NCI-H2171 treated with DMSO at 0.1 percent for 48 hours (cell line): ENCODE data around the gene IMP4.

Experiments
- DNase-seq: peaks from one replicate; lab custom pipeline; 2025; lab: John Stamatoyannopoulos, UW

Gene IMP4

DNA sequence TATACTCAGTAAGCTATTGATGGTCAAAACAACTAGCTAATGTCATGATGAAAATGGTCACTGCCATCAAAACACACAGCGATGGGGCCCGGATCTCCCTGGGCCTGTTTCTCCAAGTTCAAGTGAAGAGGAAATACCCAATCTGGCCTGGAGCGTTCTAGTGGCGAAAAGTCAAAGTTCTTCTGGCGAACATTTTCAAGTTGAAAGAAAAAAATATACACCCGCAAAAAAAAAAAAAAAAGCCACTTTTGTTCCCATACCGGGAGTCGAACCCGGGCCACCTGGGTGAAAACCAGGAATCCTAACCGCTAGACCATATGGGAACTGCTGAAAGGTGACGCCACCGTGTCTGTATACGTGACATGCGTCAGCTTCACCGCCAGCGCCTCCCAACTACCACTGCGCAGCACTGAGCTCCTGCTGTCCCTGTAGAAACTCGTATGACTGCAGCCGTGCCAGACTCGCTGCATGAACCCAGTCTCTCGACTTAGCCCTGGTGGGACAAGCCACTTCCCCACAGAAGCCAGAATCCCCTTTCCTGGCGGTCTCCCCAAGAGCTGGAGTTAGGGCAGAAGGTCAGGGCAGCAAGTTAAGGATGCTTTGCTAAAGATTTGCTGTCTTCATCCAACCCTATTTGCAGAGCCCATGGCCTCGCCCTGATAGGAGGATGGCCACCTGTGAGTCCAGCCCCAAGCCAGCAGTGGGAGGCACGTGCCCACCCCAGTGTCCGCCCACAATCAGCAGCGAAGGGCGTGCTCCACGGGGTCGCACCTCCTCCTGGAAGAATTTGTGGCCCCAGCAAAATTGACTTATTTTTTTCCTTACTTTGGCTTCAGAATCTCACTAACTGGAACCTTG is 5.6 kb upstream of the IMP4 start:
- peak; percentile 75 for DNase-seq

DNA sequence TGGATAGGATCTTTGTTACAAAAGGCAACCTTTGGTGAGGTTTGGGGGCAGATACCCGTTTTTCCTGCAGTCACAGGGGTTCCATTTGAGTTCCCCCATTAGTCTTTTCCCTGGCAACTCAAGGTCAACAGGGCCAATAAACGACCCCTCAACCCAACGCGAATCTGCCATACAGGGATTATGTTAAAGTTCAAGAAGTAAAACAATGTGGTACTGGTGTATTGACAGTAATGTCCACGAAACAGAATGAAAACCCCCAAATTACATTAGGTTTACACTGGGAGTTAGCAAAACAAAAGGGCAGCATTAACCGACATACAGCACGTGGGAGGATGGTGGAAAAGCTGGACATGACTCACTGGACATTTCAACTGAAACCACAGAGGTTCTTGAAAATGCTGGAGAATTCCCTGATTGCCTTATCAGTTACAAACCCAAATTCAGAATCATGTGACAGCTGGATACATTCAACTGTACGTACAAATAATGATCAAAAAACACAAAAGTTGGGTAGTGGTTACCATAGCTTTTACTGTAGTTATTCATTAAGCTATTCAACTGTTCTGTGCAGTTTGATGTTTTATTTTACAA is 4.9 kb upstream of the IMP4 start:
- DNase-seq, result no peak

GRCh38 chr2:130338793-130339345 is 3.8 kb upstream of the IMP4 start:
- no peak for DNase-seq

GRCh38 chr2:130339885-130340745 is 2.6 kb upstream of the IMP4 start:
- no peak for DNase-seq

- DNase-seq, result peak; percentile 49
These were observed 1.1 kb upstream of the IMP4 start for GRCh38 chr2:130341562-130342019.

DNA sequence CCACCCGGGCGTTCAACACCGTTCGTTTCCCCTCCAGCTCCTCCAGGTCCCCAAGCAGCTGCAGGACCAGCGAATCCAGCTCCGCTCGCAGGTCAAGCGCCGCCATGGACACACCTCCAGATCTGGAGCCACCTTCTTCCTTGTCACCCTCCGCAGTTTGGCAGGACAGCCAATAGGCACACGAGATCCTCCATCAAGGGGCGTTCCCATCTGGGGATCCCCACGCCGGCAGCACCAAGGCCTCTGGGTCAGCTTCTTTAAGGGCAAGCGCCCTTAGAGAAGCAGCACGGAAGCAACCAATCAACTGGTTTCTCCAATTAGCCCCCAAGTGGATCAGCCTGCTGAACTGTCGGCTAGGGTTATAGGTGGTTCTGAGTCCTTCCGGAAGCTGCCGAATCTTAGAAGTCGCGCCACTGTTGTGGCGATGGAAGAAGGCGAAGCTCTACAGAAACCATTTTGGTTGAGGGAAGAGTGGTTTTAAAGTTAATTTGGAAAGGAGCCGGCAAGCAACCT is 621 bp upstream of the IMP4 start:
- peak; percentile 94 for DNase-seq

DNA sequence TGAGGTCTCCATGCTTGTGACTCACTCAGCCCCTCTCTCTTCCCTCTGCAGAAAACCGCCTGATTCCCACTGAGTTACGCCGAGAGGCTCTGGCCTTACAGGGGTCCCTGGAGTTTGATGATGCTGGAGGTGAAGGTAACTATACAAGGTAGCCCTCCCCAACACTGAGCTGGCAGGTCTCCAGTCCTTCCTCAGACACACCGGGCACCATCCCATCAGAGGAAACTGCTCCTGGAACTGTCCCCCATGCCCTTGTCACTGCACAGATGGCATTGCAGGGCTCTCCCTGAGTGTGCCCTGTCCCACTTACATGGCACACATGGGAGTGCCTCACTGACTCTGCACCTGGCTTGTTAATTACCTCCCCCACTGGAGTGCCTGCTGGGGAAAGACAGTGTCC is 1.9 kb downstream of the IMP4 start:
- no peak for DNase-seq

- no peak for DNase-seq
These were observed 2.4 kb downstream of the IMP4 start for GRCh38 chr2:130345091-130345490.

DNA sequence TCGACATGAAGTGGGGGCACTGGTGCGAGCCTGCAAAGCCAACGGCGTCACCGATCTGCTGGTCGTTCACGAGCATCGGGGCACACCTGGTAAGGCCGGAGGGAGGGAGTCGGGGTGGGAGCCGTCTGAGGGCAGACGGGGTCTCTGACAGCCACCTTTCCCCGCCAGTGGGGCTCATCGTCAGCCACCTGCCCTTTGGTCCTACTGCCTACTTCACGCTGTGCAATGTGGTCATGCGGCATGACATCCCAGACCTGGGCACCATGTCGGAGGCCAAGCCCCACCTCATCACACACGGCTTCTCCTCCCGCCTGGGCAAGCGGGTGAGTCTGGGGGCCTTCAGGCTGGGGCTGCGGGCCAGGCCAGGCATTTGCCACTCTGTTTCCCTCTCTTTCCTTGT is 2.9 kb downstream of the IMP4 start:
- no peak for DNase-seq

DNA sequence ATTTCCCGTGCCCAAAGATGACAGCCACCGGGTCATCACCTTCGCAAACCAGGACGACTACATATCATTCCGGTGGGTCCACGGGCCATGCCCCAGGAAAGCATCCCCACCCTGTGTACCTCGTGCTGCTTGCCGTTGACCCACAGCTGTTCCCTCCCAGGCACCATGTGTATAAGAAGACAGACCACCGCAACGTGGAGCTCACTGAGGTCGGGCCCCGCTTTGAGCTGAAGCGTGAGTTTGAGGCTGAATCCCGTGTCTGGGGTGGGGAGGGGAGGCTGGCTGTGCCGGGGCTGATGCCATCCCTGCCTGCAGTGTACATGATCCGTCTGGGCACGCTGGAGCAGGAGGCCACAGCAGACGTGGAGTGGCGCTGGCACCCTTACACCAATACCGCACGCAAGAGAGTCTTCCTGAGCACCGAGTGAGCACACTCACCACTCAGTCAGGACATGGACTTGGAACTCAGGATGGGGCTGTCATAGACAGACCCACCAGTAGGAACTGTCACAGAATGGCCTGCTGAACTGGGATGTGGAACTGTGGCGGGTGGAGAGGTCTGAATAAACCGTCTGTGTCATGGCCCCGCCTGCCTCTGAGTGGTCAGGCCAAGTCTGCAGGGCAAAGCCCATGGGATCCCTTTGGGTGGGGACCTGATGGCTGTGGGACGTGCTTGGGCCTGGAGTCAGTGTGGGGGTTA is 3.5 kb downstream of the IMP4 start:
- DNase-seq, result no peak

DNA sequence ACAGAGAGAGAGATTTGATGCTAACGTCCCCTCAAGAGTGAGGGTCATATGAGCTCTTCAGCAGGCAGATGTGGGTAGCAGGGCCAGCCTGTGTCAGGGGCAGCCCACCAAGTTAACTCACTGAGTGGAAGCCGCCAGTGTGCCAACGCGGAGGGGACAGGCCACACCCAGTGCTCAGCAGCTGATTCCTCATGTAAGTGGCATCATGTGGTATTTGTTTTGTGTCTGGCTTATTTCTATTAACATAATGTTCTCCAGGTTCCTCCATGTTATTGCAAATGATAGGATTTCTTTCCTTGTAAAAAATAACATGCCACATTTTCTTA is 4.0 kb downstream of the IMP4 start:
- DNase-seq, result no peak

- no peak for DNase-seq
These were observed 4.7 kb downstream of the IMP4 start for GRCh38 chr2:130347220-130347925.

DNA sequence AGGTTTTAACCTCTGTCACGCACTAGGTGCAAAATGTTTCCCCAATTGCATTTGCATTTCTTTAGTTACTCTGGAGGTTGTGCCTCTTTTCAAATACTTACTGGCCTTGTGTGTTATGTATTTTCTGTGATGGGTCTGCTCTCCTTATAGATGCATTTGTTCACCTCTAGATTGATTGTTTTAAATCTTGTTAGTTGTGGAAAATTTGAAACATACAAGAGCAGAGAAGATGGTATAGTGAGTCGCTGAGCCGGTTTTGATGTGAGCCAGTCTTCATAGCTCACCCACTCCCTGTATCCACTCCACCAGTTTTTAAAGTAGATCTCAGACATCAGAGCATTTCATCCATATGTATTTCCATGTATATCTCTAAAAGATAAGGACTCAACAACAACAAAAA is 6.5 kb downstream of the IMP4 start:
- no peak for DNase-seq

GRCh38 chr2:130351711-130352110 is 9.0 kb downstream of the IMP4 start:
- no peak for DNase-seq

DNA sequence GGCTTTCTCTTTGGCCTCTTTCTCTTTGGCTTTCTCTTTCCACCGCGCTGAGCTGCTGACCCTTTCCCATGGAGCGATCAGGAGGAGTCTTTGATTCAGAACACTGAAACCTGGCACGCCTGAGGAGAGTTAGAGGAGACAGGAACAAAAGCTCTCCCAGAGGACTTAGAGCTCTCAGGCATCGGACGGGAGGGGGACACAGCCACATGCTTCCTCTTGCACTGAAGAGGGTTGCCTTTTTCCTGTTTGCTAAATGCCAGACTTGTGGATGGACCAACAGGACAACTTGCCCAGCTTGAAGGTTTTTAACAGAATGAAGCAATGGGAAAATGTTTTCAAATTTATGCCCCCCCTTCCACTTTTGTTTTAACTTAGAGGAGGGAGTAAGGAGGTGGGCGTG is 9.5 kb downstream of the IMP4 start:
- DNase-seq, result peak; percentile 66

DNA sequence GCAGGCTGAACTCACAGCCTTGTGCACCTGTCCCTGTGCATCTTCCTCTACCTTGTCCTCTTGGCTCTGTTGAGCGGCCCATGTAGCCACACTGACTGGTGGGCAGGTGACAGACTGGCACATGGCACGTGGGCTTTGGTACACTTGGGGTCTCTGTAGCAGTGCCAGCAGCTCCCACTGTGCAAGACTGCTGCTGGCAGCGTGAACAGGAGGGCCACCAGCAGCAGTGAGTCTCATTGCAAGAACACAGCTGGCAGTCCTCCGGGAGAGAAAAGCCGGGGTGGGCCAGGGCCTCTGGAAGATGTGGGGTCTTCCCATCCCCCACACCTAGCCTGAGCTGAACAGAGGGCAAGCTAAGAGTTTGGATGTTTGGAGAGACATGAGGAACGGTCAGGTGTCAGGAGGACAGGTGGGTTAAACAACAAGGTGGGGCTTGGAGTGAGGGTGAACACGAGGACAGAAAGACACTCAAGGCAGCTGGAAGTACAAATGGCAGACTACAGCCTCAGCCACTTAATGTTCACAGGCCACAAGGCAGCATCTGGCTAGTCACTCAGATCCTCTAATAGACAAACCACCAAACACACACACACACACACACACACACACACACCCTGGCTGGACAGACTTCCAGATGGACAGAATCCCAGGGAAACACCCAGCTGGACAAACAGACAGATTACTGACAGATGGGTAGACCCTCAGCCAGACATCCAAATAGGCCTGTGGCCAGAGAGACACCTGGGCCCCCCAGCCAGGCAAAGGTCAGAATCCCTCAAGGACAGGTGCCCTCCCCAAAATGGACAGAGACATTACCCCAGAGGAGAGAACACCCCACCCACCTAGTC is 10.8 kb downstream of the IMP4 start:
- peak; percentile 17 for DNase-seq

DNA sequence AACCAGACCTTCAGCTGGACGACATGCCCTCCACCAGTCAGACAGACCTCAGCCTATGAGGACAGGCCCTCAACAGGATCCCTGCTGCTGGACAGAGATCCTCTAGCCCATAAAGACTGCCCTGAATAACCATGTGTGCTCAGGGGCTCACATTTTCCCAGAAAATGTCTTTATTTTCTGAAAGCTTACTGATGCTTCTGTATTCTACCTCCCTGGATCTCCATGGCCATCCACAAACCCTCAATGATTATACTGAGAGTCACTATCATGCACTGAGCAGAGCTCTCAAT is 11.4 kb downstream of the IMP4 start:
- DNase-seq, result no peak

- no peak for DNase-seq
These were observed 12.5 kb downstream of the IMP4 start for GRCh38 chr2:130355172-130355577.

GRCh38 chr2:130355578-130356431 is 13.1 kb downstream of the IMP4 start, which contains the start of gene PTPN18:
Gene PTPN18 (plus strand): TSS chr2:130356056. CDS start chr2:130356108, 52 bp downstream.
- DNase-seq, result peak; percentile 51
